GM12864 (cell line): ENCODE data around the gene GPR151.

ENCODE experiments used
- DNase-seq: peaks from one replicate; pipeline ENCODE4 v3.0.0-alpha.2; 2011; ENCODE audit warnings: low read depth
- H3K4me3 ChIP-seq: 2 replicates; pipeline ENCODE4 v1.5.1; 2011; ENCODE audit warnings: mild to moderate bottlenecking, low read depth, low read length, control low read depth
- TF ChIP-seq, protein P1 (sequence below): IDR thresholded peaks from 2 replicates; pipeline ENCODE4 v1.5.1; 2011; ENCODE audit warnings: low read depth, mild to moderate bottlenecking, moderate library complexity, low read length, control low read depth, inconsistent platforms; ENCODE audit errors: missing control alignments

GPR151 gene

GRCh38 chr5:146538432-146538831, 22.4 kb upstream of the GPR151 start:
- DNase-seq, result no peak
- TF ChIP-seq, protein P1, sequence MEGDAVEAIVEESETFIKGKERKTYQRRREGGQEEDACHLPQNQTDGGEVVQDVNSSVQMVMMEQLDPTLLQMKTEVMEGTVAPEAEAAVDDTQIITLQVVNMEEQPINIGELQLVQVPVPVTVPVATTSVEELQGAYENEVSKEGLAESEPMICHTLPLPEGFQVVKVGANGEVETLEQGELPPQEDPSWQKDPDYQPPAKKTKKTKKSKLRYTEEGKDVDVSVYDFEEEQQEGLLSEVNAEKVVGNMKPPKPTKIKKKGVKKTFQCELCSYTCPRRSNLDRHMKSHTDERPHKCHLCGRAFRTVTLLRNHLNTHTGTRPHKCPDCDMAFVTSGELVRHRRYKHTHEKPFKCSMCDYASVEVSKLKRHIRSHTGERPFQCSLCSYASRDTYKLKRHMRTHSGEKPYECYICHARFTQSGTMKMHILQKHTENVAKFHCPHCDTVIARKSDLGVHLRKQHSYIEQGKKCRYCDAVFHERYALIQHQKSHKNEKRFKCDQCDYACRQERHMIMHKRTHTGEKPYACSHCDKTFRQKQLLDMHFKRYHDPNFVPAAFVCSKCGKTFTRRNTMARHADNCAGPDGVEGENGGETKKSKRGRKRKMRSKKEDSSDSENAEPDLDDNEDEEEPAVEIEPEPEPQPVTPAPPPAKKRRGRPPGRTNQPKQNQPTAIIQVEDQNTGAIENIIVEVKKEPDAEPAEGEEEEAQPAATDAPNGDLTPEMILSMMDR, result no peak
- no peak overlapping the region for H3K4me3 ChIP-seq

- no peak for DNase-seq
- H3K4me3 ChIP-seq, result no peak overlapping the region
- TF ChIP-seq, protein P1, result no peak
Measured at GRCh38 chr5:146533882-146534281, 17.9 kb upstream of the GPR151 start.

- TF ChIP-seq, protein P1, result peak; percentile 86
- no peak overlapping the region for H3K4me3 ChIP-seq
- peak; percentile 54 for DNase-seq
Measured at GRCh38 chr5:146533260-146533857, 17.4 kb upstream of the GPR151 start.

DNA sequence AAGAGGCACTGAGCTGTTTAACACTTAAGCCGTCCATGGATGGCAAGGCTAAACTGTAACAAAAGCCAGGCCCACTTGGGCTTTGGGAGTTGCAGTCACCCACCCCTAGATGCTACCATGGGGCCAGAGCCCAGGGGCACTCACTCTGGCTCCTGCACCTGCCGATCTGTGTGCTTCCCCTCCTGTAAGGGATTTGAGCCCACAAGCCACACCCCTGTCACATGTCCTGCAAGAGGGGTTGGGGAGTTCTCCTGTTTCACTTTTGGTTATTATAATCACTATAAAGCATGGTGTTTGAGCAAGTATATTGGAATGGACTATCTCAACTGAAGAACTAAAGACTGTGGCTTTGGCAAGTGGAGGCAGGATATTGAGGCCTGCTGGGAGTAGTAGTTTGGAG, 14.0 kb upstream of the GPR151 start:
- TF ChIP-seq, protein P1, result no peak
- no peak for DNase-seq
- H3K4me3 ChIP-seq, result no peak overlapping the region

GRCh38 chr5:146528236-146528635, 12.2 kb upstream of the GPR151 start:
- no peak for DNase-seq
- H3K4me3 ChIP-seq, result no peak overlapping the region
- TF ChIP-seq, protein P1, result no peak

DNA sequence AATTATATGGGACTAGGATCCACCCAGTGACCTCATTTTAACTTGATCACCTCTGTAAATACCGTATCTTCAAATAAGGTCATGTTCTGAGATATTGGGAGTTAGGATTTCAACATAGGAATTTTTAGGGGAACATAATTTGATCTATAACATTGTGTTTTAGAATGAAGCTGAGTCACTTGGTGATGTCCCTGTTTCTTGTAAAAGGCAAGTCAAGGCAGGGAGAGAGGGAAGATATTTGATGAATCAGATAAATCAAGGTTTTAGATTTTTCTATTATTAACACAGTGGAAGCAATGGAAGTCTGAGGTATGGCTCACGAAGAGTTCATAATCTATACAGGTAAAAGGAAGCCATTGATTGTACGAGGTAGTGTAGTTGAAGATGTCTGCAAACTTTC, 11.8 kb upstream of the GPR151 start:
- TF ChIP-seq, protein P1, result no peak
- no peak overlapping the region for H3K4me3 ChIP-seq
- DNase-seq, result no peak

- H3K4me3 ChIP-seq, result no peak overlapping the region
- TF ChIP-seq, protein P1, result no peak
- no peak for DNase-seq
Measured at GRCh38 chr5:146523698-146524097, 7.7 kb upstream of the GPR151 start.
